HG02884 (cell line): ENCODE data around the gene ZNF12.
"Not testable (repeated sequence)": the region's sequence is repeated elsewhere in the genome, so short reads cannot be mapped to it uniquely, and the experiment has no call there.

ENCODE experiments used
- ATAC-seq: cut with Tn5 transposase; IDR thresholded peaks from one replicate; pipeline ENCODE4 v1.9.1; 2021; ENCODE audit warnings: mild to moderate bottlenecking, moderate library complexity; ENCODE audit not compliant: unreplicated experiment

ZNF12 gene

DNA sequence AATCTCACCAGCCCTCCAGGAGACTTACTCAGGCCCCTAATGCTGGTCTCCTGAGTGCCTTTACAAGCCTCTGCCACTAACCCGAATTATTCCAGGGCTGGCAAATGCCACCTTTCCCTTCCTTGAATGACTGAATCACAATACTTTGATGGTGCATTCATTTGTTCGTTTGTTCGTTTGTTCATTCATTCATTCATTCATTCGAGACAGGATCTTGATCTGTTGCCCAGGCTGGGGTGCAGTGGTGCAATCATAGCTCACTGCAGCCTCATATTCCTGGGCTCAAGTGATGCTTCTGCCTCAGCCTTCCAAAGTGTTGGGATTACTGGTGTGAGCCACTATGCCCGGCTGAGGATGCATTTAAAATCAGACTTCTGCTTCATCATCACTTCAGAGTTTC is 6.0 kb downstream of the ZNF12 start:
- no peak for ATAC-seq

DNA sequence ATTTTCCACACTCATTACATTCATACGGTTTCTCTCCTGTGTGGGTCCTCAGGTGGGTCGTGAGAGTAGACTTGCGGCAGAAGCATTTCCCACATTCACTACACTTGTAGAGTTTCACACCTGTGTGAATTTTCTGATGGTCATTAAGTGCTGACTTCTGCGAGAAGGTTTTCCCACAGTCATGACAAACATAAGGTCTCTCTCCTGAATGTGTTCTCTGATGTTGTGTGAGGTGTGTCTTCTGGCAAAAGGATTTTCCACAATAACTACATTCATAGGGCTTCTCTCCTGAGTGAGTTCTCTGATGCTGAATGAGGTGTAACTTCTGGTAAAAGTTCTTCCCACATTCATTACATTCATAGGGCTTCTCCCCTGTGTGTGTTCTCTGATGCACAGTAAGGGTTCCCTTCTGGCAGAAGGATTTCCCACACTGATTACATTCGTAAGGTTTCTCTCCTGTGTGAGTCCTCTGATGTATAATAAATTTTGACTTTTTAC is 15.1 kb downstream of the ZNF12 start:
- ATAC-seq, result no peak

DNA sequence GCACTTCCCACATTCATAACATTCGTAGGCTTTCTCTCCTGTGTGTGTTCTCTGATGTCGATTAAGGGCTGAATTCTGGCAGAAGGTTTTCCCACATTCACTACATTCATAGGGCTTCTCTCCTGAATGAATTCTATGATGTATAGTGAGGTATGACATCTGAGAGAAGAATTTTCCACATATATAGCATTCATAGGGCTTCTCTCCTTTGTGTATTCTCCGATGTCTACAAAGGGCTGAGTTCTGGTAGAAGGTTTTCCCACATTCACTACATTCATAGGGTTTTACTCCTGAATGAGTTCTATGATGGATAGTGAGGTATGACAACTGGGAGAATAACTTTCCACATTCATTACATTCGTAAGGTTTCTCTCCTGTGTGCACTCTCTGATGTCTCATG is 15.6 kb downstream of the ZNF12 start:
- ATAC-seq, result no peak

DNA sequence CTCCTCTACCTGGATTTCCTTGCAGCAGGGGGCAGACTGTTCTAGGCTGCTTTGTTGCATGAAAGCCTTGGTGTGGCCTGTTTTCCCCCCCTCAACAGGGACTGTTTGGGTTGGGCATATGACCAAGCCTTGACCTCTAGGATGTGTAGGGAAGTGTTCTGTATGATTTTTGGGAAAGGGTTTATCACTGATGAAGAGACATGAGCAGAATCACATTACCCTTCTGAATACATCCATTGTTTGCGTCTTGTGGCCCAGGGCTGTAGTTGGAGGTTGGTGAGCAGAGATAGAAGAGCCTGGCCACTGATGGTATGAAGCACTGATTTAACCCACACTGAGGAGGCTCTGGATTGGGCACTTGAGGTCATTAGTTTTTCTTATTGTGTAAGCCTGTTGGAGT is 26.6 kb downstream of the ZNF12 start:
- ATAC-seq, result no peak

DNA sequence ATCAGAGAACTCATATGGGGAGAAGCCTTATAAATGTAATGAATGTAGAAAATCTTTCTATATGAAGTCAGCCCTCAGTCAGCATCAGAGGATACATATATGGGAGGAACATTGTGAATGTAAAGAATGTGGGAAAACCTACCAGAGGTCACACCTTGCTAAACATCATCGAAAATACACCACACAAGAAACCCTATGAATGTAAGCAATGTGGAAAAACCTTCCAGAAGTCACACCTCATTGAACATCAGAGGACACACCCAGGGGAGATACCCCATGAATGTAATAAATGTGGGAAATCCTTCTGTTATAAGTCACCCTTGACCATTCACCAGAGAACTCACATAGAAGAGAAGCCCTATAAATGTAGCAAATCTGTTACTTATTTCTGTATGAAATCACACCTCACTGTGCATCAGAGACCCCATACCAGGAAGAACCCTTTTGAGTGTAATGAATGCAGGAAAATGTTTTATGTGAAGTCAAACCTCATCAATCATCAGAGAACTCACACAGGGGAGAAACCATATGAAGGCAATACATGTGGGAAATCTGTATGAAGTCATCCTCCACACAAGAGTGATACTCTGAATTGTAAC is 30.8 kb downstream of the ZNF12 start:
- no peak for ATAC-seq

DNA sequence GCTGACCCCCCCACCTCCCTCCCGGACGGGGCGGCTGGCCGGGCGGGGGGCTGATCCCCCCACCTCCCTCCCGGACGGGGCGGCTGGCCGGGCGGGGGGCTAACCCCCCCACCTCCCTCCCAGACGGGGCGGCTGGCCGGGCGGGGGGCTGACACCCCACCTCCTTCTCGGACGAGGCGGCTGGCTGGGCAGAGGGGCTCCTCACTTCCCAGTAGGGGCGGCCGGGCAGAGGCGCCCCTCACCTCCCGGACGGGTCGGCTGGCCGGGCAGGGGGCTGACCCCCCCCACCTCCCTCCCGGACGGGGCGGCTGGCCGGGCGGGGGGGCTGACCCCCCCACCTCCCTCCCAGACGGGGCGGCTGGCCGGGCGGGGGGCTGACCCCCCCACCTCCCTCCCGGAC is 35.9 kb downstream of the ZNF12 start:
- not testable (repeated sequence) for ATAC-seq

DNA sequence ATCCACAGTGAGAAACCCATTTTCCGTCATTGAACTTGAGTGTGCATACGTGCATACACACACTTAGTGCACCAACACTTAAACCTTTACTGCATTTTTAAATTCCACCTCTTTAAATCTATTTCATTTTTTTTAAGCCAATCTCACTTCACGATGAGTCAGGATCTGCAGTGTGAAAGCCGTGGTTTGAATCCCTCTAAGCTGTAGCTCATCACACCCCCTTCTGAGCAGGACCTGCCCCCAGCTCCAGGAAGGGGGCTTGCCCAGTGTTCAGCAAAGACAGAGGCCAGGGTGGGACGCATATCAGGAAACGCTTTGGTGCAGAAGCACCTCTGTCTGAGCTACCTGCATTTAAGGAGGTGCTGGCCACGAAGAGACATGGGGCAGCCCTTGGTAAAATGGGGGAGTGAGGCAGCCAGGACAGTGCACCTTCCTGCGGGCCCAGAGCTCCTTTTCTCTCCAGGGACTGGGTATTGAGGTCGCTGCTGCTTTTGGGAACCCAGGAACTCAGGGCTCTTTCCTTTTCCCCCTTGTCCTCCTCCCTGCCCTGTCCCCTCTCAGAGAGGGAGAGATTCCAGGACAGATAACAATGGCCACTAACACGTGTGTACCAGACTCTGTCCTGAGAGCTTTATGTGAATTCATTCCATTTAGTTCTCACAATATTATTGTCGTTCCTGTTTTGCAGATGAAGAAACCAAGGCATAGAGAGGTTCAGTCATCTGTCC is 48.0 kb downstream of the ZNF12 start:
- ATAC-seq, result no peak

DNA sequence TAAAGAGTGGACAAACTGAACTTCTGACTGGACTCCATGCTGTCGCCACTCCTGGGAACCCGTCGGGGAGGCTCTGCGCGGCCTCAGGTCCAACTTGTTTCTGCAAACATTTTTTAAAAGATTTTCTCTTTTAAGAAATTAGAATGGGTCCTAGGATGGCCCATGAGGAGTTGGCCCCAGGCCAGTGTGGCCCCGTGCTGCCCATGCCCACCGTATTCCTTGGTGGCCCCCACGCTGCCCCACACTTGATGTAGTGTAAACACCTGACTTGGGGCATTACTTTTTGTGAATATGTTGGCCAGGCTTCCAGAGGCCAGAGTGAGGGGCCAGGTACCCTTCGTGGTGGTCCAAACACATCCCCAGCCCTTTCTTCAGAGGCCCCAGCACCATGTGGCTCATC is 50.3 kb downstream of the ZNF12 start:
- ATAC-seq, result no peak

DNA sequence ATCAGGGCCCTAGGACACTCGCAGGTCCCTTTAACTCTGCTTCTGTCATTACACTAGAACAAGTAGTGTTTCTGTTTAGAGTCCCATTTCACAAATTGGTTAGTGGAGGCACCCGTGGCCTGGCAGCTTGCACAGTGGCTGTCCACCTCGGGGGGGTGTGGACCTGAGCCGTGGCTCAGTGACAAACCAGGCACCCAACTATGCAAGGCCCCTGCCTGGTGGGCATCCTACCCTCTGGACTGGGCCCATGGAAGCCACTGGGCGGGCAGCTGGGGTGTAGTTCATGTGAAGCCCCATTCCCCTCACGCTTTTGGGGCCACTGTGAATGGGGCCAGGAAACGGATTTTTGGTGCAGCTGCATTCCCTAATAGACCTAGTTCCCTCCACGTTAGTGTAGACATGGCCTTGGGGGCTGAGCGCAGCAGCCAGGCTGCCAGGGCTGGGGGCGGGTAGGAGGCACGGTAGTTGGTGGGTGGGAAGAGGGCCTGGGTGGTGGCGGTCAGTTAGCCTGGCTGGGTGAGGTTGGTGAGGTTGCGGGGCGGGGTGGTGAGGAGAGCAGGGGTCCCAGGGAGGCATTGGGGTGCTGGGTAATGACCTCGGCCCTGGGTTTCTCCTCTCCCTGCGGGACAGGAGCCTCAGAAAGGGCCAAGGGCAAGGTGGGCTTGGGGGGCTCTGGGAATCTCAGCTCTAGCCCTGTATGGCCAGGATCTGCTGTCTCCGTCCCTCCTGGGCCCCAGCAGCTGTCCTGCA is 50.9 kb downstream of the ZNF12 start:
- no peak for ATAC-seq

DNA sequence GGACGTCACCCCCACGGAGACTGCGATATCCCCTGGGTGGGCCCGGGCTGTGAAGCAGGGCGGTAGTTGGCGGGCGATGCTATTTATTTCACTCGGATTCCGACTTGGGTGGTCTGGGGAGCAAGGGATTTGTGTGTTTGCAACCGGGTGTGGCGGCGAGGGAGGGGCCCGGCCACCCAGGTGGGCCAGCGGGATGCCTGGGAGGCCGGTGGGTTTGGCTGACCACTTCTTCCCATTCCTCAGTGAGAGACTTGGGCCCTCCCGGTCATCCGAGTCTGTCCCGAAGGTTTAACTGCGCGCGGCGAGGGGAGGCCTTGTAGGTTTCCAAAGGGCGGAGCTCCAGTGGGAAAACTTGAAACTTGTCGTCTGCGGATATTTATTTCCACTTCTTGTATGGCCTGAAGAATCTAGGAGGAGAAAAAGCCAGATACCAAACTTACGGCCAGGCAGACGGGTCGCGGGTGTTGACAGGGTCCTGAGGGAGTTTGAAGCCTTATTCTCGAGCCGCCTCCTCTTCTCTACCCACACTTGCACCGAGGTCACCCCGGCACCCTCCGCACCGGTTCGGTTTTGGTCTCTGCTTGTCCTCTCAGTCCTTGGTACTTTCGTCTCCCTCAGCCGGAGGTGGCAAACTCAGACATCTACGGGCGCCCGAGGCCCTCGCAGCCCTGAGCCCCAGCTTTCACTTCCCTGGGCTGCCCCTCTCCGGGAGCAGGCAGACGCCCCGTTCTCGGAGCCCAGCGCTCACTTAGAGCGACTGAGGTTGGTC is 51.7 kb downstream of the ZNF12 start:
- no peak for ATAC-seq

DNA sequence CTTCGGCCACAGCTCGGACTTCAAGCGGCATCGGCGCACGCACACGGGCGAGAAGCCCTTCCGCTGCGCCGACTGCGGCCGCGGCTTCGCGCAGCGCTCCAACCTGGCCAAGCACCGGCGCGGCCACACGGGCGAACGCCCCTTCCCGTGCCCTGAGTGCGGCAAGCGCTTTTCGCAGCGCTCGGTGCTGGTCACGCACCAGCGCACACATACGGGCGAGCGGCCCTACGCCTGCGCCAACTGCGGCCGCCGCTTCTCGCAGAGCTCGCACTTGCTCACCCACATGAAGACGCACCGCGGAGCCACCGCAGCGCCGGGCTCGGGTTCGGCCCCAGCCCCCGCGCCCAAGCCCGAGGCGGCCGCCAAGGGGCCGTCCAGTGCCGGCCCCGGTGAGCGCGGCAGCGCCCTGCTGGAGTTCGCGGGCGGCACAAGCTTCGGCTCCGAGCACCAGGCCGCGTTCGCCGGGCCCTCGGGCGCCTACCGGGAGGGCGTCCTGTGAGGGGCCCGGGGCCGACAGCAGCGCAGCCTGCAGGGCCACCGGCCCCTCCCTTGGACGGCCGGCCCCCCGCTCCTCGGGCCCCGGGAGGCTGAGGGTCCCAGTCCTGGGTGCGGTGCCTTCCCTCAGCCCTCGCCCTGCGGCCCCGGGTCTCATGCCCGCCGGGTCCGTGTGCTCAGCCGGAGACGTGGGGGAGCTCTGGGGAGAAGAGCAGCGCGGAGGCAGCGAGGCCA is 52.5 kb downstream of the ZNF12 start:
- no peak for ATAC-seq

DNA sequence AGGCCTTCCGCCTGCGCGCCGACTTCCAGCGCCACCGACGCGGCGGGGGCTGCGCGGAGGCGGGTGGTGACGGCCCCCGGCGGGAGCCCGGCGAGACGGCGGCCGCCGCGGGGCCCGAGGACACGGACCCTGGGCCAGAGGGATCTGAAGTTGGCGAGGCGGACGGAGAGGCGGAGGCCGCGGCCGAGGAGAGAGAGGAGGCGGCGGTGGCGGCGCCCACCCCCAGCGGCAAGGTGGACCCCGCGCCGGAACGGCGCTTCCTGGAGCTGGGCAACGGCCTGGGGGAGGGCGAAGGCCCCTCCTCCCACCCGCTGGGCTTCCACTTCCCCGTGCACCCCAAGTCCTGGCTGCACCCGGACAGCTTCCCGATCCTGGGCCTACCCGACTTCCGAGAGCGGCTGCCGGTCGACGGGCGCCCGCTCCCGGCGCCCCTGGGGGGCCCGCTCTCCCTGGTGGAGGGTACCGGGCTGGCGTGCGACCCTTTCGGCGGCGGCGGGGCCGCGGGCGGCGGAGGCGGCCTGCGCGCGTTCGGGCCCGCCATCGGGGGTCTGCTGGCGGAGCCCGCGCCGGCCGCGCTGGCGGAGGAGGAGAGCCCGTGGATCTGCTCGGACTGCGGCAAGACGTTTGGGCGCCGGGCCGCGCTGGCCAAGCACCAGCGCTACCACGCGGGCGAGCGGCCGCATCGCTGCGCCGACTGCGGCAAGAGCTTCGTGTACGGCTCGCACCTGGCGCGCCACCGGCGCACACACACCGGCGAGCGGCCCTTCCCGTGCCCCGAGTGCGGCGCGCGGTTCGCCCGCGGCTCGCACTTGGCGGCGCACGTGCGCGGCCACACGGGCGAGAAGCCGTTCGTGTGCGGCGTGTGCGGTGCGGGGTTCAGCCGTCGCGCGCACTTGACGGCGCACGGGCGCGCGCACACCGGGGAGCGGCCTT is 53.4 kb downstream of the ZNF12 start:
- ATAC-seq, result no peak

DNA sequence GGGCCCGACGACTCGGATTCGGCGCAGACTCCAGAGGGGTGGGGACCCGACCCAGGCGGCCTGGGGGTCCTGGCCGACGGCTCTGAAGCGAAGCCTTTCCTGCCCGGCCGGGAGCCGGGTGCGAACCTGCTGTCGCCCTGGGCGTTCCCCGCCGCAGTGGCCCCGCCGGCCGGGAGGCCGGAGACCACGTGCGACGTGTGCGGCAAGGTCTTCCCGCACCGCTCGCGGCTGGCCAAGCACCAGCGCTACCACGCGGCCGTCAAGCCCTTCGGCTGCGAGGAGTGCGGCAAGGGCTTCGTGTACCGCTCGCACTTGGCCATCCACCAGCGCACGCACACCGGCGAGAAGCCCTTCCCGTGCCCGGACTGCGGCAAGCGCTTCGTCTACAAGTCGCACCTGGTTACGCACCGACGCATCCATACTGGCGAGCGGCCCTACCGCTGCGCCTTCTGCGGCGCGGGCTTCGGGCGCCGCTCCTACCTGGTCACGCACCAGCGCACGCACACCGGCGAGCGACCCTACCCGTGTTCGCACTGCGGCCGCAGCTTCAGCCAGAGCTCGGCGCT is 54.2 kb downstream of the ZNF12 start:
- ATAC-seq, result no peak

DNA sequence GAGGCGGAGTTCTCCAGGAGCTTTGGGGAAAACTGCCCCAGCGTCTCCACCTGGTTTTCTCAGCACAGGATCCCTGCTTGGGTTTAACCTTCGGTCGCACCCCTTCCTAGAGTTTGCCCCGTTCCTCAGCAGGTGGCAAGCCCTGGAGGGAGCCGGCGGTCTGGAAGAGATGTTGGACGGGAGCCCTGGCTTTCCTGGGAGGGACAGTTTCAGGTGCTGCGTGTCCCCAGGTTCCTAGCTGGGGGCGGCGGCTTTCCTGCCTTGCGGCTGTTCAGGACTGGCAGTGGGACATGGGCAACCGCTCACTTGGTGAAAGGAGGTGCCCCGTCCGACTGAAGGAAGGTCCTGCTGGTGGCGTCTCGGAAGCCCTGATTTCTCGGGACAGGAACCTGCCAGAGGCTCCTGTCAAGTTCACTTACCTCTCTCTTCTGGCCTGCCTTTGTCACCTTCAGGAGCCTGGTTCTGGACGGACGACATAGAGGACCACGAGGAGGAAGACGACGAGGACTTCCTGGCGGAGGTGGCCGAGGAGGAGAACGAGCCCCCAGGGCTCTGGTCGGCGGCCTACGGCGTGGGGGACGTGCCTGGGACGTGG is 54.8 kb downstream of the ZNF12 start:
- no peak for ATAC-seq

DNA sequence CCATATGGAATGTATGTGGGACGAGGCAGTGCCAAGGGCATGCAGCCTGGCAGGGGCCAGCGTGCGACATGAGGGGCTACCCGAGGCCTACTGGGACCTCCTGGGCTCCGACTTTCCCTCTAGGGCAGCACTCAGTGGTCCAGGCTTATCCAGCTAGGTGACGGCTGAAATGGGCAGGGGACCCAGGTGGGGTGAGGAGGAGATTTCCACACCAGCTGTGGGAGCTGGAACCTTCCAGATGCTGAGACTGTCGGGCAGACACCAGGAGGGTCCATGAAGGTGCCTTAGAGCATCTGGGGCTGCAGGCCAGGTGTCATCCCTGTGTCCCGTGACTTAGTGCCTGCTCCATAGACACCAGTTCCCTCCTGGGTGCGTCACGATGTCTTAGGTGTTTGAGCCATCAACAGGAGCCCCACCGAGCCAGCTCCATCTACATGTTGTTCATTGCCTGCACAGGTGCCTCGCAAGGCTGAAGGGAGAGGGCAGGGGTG is 56.2 kb downstream of the ZNF12 start:
- ATAC-seq, result no peak

DNA sequence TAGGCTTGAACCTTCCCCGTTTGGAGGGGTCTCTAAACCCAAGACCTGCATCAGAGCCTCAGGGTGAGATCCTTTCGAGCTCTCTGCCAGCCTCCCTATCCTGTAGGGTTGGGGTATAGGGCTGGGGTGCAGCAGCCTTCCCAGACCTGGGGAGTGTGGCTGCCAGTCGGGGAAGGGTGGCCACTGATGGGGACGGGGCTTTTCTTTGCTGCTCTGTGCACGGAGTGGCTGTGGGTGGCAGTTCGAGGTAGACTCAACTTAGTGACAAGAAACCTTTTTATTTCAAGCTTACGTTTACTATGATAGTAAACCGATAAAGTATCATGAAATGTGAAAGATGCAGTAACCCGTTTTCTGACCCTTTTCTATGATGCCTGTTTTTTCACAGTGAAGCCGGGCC is 56.7 kb downstream of the ZNF12 start:
- no peak for ATAC-seq

DNA sequence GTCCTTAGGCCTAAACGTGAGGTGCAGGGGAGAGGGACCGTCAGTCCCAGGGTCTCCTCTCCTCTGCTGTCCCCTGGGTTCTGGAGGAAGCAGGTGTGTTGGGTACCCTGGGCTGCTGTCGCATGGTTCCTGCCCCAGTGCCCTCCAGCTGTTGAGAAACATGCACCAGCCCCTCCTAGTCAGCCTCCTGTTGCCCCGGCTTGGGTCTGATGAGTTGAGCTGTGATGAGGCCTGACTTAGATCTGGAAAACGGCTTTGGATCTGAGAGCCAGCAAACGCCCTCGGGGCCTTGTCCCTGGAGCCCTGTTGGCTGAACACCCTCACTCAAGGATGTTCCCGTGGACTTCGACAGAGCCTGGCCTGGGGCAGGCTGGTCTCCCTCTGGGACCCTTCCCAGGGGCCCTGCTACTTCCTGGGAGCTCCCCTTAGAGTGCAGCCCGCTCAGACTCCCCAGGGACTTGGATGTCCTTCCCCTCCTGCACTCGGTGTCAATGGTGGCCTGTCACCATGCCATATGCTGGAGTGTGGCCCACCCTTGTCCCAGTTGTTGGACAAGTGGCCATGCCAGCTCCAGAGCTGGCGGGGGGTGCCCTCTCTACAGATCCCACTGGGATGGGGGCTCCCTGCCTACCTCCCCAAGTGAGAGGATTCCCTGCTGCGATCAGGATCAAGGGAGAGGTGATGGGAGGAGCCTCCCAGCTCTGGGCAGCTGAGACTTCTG is 57.3 kb downstream of the ZNF12 start:
- no peak for ATAC-seq

DNA sequence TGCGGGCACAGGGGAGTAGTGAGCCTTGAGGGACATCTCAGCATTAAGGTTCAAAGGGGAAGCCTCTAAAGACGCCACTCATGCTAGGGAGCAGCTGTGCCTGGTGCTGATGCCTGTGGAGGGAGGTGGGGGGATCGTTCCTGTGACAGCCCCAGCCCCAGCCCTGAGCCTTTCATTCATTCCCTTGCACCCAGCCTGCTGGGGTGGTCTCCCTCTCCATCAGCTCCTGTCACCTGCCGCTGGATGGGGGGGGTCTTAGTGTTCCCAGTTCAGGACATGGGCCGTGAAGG is 58.0 kb downstream of the ZNF12 start:
- ATAC-seq, result no peak
